ENCODE data around the gene FUT1. TPM values are rescaled to one million over a fixed set of nuclear protein-coding genes. Genes with fewer than 3 reads are reported as not detected.
A peak's percentile ranks its signal among the peaks of the same experiment; 100 is the strongest.

The FUT1 gene
- total and polyA plus RNA-seq, 8 donors, result 6.5 to 29.7 (median 11.4) TPM

- Histone ChIP-seq H3K4me3 (peak overlapping the region in 2 of 4 donors; percentile 60 to 80), H3K27ac (peak overlapping the region in 2 of 4 donors; percentile 55 to 56), H3K36me3 (no peaks in the 10 kb centered on the region), H3K4me1 (peaks cover 0 to 10% (median 7%) of the 10 kb centered on the region in 3 donors), H3K9me3 (no peaks in the 10 kb centered on the region), H3K27me3 (no peaks in the 10 kb centered on the region)
- intact Hi-C loops (cut with DNase I), result no loop called here
- ATAC-seq, result peak; percentile 39 to 58 (median 56)
- WGBS, 2 donors, result 28 to 33% methylated on average over 22 of the region's 22 CpGs
- FAIRE-seq, result no peak
- peak; percentile 78 to 95 (median 92) for DNase-seq
- no peak for TF ChIP-seq CTCF (IDR thresholded peaks at IDR 0.05)
Measured at GRCh38 chr19:48737360-48737998, 15.0 kb downstream of the FUT1 start.

- Histone ChIP-seq H3K27ac (no peak overlapping the region), H3K4me1 (peaks cover 0 to 10% (median 7%) of the 10 kb centered on the region in 3 donors), H3K9me3 (no peaks in the 10 kb centered on the region), H3K4me3 (no peak overlapping the region), H3K27me3 (no peaks in the 10 kb centered on the region), H3K36me3 (no peaks in the 10 kb centered on the region)
- DNase-seq (no peak), FAIRE-seq (no peak), ATAC-seq (no peak)
- intact Hi-C loops (cut with DNase I), result no loop called here
- 71 to 75% methylated on average over 33 to 38 of the region's 38 CpGs for WGBS, 2 donors
- TF ChIP-seq CTCF (IDR thresholded peaks at IDR 0.05), result no peak
Measured at GRCh38 chr19:48735031-48735615, 17.3 kb downstream of the FUT1 start.

GRCh38 chr19:48734625-48735024, 17.8 kb downstream of the FUT1 start:
- H3K4me3 ChIP-seq, result no peak overlapping the region
- ATAC-seq, result no peak
- intact Hi-C loops (cut with DNase I), result no loop called here
- no peak overlapping the region for H3K27ac ChIP-seq
- WGBS, 2 donors, result 96 to 98% methylated on average over 9 of the region's 9 CpGs
- no peak for FAIRE-seq
- no peaks in the 10 kb centered on the region for H3K9me3 ChIP-seq
- H3K36me3 ChIP-seq, result no peaks in the 10 kb centered on the region
- H3K4me1 ChIP-seq, result peaks cover 0 to 10% (median 7%) of the 10 kb centered on the region in 3 donors
- H3K27me3 ChIP-seq, result no peaks in the 10 kb centered on the region
- TF ChIP-seq CTCF (IDR thresholded peaks at IDR 0.05), result no peak
- DNase-seq, result no peak

GRCh38 chr19:48731452-48731851, 21.0 kb downstream of the FUT1 start:
- intact Hi-C loops (cut with DNase I), result no loop called here

More at GRCh38 chr19:48731452-48731851, 21.0 kb downstream of the FUT1 start:
- no peak for FAIRE-seq
- Histone ChIP-seq H3K9me3 (no peaks in the 10 kb centered on the region), H3K27me3 (no peaks in the 10 kb centered on the region), H3K36me3 (no peaks in the 10 kb centered on the region), H3K27ac (no peak overlapping the region), H3K4me3 (no peak overlapping the region), H3K4me1 (no peaks in the 10 kb centered on the region)
- ATAC-seq, result no peak
- no peak for DNase-seq
- TF ChIP-seq CTCF (IDR thresholded peaks at IDR 0.05), result no peak
- 91 to 93% methylated on average over 4 of the region's 4 CpGs for WGBS, 2 donors

All from pancreas (tissue), 10 donors.